SJCRH30 (cell line): ENCODE results near the gene GALNT15. TPM values are rescaled to one million over a fixed set of nuclear protein-coding genes. Genes with fewer than 3 reads are reported as not detected.
A peak's percentile ranks its signal among the peaks of the same experiment; 100 is the strongest.

ENCODE experiments used
- DNase-seq, 2 experiments: peaks; one replicate each; pipeline ENCODE4 v3.0.0-alpha.2; 2015 to 2020
- H3K27ac ChIP-seq: fragments of 250-450 bp; sonication (Bioruptor Pico); 2 replicates; pipeline ENCODE4 v1.5.1; 2020; ENCODE audit warnings: mild to moderate bottlenecking, moderate library complexity
- H3K27me3 ChIP-seq: fragments of 250-450 bp; sonication (Bioruptor Pico); 2 replicates; pipeline ENCODE4 v1.5.1; 2020; ENCODE audit warnings: mild to moderate bottlenecking, moderate library complexity
- H3K36me3 ChIP-seq: fragments of 250-450 bp; sonication (Bioruptor Pico); 2 replicates; pipeline ENCODE4 v1.5.1; 2020; ENCODE audit warnings: mild to moderate bottlenecking, moderate library complexity
- H3K4me1 ChIP-seq: fragments of 250-450 bp; sonication (Bioruptor Pico); 2 replicates; pipeline ENCODE4 v1.5.1; 2020; ENCODE audit warnings: mild to moderate bottlenecking, moderate library complexity
- H3K4me3 ChIP-seq: fragments of 250-450 bp; sonication (Bioruptor Pico); 2 replicates; pipeline ENCODE4 v1.5.1; 2020; ENCODE audit warnings: mild to moderate bottlenecking, moderate library complexity
- H3K9me3 ChIP-seq: fragments of 250-450 bp; sonication (Bioruptor Pico); replicated peaks from 2 replicates; pipeline ENCODE4 v1.5.1; 2020; ENCODE audit warnings: mild to moderate bottlenecking, moderate library complexity
- total RNA-seq: library from RNA; depleted of rRNA; stranded (reverse); fragments of >200 nt; shearing (Covaris generic); gene quantifications from 2 replicates; pipeline ENCODE4 v1.2.3, GENCODE V29; 2014; rRNA removed

GALNT15 gene, protein sequence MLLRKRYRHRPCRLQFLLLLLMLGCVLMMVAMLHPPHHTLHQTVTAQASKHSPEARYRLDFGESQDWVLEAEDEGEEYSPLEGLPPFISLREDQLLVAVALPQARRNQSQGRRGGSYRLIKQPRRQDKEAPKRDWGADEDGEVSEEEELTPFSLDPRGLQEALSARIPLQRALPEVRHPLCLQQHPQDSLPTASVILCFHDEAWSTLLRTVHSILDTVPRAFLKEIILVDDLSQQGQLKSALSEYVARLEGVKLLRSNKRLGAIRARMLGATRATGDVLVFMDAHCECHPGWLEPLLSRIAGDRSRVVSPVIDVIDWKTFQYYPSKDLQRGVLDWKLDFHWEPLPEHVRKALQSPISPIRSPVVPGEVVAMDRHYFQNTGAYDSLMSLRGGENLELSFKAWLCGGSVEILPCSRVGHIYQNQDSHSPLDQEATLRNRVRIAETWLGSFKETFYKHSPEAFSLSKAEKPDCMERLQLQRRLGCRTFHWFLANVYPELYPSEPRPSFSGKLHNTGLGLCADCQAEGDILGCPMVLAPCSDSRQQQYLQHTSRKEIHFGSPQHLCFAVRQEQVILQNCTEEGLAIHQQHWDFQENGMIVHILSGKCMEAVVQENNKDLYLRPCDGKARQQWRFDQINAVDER
- total RNA-seq, result 0.10 TPM in 1 of 2 replicates, not detected in the other

DNA sequence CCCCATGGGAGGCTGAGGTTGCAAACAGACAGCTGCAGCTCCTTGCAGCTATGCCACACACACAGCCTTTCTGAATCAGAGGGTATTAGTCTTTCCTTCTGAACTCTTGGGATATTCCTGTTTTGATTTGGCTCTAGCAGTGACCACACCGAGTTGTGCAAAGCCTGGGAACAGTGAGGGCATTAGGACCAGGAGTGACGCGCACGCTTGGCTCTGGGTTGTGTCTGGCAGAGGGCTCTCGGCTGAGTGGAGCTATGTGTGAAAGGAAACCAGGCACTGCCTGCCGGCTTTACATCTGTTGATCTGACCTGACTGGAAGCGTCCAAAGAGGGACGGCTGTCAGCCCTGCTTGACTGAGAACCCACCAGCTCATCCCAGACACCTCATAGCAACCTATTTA lies at the start of gene GALNT15:
GALNT15 (plus strand) TSS at position 292 of the 400 bp plus-strand sequence. CDS start 472 bp downstream, outside the sequence.
- Histone ChIP-seq H3K36me3 (no peaks in the 10 kb centered on the region), H3K27ac (no peak within 1 kb of the TSS), H3K4me1 (peaks cover 11% of the 10 kb centered on the region), H3K9me3 (no peaks in the 10 kb centered on the region), H3K4me3 (no peak within 1 kb of the TSS), H3K27me3 (no peaks in the 10 kb centered on the region)
- peak; percentile 69 to 75 for DNase-seq

DNA sequence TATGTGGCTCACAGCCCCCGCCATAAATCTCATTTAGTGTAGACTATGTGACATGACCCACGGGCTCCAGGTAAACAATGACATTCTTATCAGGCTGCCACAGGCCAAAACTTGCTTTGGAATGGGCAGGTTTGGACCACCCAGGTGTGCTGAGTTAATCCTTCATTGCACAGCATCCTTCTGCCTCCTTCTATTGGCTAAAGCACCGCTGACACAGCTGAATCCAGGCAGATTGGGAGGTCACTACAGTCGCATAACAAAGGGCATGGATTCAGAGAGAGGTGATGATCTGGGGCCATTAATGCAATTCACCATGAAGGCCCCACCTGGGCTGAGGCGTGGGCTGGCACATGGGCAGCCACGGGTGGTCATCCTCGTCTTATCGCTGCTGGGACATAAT lies 47.8 kb upstream of the GALNT15 start:
- no peaks in the 10 kb centered on the region for H3K27me3 ChIP-seq
- no peak overlapping the region for H3K27ac ChIP-seq
- no peak overlapping the region for H3K4me3 ChIP-seq

DNA sequence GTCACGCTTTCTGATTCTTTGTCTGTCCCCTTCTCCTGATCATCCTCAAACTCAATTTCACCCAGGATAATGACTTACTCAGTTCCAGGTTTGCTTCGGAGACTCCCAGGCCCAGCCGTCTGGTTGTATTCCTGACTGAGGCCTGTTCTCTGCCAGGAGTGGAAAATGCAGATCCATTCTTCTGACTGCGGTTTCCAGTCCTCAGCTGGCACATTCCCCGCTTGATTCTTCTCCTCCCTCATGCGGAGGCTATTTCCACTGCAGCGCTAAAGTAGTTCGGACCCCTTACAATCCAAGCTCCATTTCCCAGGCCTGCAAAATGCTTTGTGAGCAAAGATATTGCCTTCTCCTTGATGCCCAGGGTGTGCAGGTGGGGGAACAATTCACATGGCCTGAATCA lies 47.2 kb upstream of the GALNT15 start:
- no peaks in the 10 kb centered on the region for H3K27me3 ChIP-seq
- no peak overlapping the region for H3K27ac ChIP-seq
- no peaks in the 10 kb centered on the region for H3K9me3 ChIP-seq
- DNase-seq, result no peak
- H3K4me3 ChIP-seq, result no peak overlapping the region
- no peaks in the 10 kb centered on the region for H3K36me3 ChIP-seq
- H3K4me1 ChIP-seq, result no peaks in the 10 kb centered on the region

More for the DNA sequence above, 47.8 kb upstream of the GALNT15 start:
- DNase-seq, result no peak
- Histone ChIP-seq H3K4me1 (no peaks in the 10 kb centered on the region), H3K9me3 (no peaks in the 10 kb centered on the region), H3K36me3 (no peaks in the 10 kb centered on the region)

DNA sequence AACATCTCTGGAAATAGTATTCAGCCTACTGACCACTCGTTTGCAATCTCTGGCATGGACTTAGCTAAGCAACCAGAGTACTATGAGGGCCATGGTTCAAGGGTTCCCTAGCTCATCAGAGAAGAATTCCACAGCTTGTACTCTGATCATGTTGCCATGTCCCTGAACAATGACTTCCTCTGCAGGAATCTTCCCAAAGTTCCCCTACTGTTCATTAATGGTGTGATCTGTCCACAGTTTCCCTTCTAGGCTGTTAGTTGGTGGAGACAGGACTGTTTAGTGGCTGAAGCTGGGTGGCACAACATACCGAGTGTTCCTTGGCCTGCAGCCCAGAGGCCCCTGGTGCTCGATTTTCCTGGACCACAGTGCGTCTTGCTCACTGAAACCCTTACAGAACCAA lies 44.4 kb upstream of the GALNT15 start:
- Histone ChIP-seq H3K9me3 (no peaks in the 10 kb centered on the region), H3K36me3 (no peaks in the 10 kb centered on the region), H3K4me3 (no peak overlapping the region), H3K4me1 (no peaks in the 10 kb centered on the region), H3K27ac (no peak overlapping the region), H3K27me3 (no peaks in the 10 kb centered on the region)
- DNase-seq, result no peak

DNA sequence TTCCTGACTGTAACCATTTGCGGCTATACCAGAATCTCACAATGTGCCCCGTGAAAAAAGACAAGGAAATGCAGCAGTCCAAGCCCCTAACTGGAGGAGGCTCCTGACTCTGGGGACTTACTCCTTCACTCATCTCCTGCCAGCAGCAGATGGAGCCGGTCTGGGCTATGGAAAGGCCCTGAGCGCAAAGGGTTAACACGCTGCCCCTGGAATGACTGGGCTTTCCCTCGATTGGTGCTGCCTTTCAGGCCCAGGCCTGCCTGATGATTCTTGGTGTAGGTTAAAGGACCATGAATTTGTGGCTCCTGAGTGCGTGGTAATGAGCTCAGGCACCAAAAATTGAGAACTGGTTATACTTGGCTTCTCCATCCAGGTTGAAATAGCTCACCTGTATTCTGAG lies 42.3 kb upstream of the GALNT15 start:
- no peak for DNase-seq
- no peaks in the 10 kb centered on the region for H3K36me3 ChIP-seq
- no peak overlapping the region for H3K27ac ChIP-seq
- no peaks in the 10 kb centered on the region for H3K9me3 ChIP-seq
- no peak overlapping the region for H3K4me3 ChIP-seq
- H3K4me1 ChIP-seq, result no peaks in the 10 kb centered on the region
- H3K27me3 ChIP-seq, result no peaks in the 10 kb centered on the region

DNA sequence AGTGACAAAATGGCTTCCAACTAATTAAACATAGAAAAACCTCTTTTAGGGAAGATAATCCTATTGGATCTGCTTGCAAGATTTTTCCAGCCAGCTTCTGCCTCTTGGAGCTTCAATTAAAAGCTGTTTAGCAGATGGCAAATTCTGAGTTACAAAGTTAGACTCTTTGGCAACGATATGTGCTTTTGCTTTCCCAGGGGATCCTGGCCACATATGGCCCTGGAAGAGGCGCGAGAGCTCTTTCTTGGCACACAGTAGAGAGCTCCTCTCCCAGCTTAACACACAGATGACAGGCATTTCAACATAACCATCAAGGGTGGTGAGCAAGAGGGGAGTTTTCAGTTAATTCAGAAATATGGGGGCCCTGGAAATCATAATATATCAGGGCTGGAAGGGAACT lies 41.6 kb upstream of the GALNT15 start:
- Histone ChIP-seq H3K9me3 (no peaks in the 10 kb centered on the region), H3K27ac (no peak overlapping the region), H3K27me3 (no peaks in the 10 kb centered on the region), H3K4me1 (no peaks in the 10 kb centered on the region), H3K4me3 (no peak overlapping the region), H3K36me3 (no peaks in the 10 kb centered on the region)
- no peak for DNase-seq

DNA sequence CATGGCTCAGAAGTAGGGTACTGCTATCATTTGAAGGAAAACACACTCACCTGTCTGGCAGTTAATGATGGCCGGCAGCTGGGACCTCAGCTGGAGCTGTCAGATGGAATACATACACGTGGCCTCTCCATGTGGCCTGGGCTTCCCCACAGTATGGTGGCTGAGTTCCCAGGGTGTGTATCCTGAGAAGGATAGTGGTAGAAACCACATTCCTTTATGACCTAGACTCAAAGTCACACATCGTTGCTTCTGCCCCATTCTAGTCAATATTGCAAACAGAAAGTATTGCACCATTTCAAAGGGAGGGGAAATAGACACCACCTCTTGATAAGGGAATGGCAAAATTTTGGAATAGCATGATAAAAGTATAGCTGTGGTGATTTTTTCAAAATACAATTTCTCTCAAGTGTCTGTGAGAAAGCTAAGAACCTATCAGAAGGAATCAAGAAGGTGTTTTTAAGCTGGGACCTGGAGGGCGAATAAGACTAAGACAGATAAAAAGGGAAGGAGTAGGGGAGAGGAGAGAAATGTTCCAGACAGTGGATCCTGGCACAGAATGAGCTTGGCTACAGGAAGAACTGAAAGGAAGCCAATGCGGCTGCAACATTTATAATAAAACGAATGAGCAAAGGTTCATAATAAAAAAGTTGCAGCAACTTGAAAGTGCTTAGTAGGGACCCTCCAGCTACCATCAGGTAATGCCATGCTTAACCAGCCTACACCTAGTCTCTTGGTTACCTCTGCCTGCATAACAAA lies 40.1 kb upstream of the GALNT15 start:
- no peaks in the 10 kb centered on the region for H3K27me3 ChIP-seq
- no peaks in the 10 kb centered on the region for H3K4me1 ChIP-seq
- H3K27ac ChIP-seq, result no peak overlapping the region
- H3K9me3 ChIP-seq, result no peaks in the 10 kb centered on the region
- no peaks in the 10 kb centered on the region for H3K36me3 ChIP-seq
- H3K4me3 ChIP-seq, result no peak overlapping the region
- DNase-seq, result no peak

DNA sequence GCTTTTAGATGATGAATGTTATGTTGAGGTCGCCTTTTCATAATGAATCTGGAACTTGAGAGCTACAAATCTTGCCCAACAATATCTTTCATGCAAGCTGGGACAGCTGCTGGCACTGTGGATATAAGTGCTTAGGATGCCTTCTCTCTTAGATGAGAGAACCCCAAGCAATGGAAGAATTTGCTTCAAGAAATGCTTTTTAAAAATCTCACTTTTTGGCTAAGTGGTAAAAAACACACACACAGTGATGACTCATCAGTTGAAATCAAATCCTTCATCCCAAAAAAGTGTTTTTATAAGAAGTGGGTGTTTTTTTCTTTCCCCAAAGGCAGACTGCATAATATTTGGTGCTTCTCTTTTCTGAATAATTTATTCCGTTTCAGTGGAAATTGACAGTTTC lies 38.4 kb upstream of the GALNT15 start:
- H3K4me1 ChIP-seq, result no peaks in the 10 kb centered on the region
- H3K27ac ChIP-seq, result no peak overlapping the region
- H3K27me3 ChIP-seq, result no peaks in the 10 kb centered on the region
- DNase-seq, result no peak
- no peaks in the 10 kb centered on the region for H3K9me3 ChIP-seq
- H3K4me3 ChIP-seq, result no peak overlapping the region
- H3K36me3 ChIP-seq, result no peaks in the 10 kb centered on the region

DNA sequence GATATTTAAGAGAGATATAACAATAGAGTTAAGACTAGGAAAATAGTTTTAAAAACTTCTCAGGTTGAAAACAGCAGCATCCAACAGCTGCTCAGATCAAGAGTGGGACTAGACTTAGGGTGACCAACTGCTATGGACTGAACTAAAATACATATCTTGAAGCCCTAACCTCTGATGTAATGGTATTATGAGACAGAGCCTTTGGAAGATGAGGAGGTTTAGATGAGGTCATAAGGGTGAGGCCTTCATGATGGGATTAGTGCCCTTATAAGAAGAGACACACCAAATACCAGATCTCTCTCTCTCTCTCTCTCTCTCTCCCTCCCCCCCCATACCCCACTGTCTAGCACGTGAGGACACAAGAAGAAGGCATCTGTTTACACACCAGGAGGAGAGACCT lies 37.4 kb upstream of the GALNT15 start:
- H3K36me3 ChIP-seq, result no peaks in the 10 kb centered on the region
- no peaks in the 10 kb centered on the region for H3K4me1 ChIP-seq
- no peaks in the 10 kb centered on the region for H3K27me3 ChIP-seq
- DNase-seq, result no peak
- H3K4me3 ChIP-seq, result no peak overlapping the region
- H3K27ac ChIP-seq, result no peak overlapping the region
- no peaks in the 10 kb centered on the region for H3K9me3 ChIP-seq

DNA sequence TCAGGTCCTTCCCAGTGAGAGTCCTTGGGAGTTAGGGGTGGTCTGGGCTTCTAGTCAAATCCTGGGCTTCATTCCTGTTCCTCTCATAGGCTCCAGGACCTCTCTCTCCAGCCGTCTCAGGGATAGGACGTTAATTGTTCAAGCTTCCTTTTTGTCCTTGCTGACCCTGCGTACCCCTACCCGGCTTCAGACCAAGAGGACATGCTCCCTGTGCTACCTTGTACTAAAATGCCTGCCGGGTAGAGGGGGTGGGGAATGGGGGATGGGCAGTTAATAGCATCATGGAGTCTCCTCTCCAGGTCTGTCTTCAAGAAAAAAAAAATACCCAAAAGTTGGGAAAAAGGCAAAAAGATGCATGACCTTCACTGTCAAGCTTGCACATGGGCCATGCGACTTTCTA lies 36.5 kb upstream of the GALNT15 start:
- H3K4me1 ChIP-seq, result no peaks in the 10 kb centered on the region
- no peaks in the 10 kb centered on the region for H3K36me3 ChIP-seq
- H3K27ac ChIP-seq, result no peak overlapping the region

DNA sequence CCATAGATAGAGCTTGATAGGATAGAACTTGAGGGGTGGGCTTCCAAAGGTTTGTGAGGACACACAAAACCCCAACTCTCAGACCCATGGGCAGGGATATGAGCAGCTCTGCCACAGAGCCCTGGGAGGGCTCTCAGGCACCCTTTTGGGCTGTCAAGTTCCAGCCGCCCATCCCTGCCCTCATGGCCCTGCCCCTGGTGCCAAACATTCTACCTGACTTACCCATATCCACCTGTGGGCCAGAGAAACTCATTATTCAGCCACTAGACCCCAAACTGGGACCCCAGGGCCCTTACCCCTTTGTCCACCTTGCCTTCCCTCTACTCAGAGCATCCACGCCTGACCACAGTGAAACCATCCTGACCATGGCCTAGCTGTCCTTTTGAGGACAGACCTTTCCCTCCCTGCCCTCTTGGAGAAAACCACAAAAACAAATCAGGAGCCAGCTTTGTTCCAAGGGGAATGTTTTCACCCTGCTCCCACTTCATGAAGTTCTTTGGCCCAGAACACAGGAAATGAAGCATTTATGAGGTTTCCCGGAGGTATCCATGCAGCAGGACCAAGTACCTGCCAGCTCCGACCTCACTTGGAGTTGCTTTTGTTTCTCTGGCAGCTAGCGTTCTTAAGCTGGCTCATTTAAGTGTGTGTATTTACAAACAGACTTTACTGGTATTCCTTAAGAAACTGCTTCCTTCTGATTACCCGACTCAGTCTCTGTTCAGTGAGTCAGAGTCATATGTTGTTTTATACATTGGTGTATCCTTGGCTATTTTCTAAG lies 34.2 kb upstream of the GALNT15 start:
- Histone ChIP-seq H3K9me3 (no peaks in the 10 kb centered on the region), H3K4me1 (no peaks in the 10 kb centered on the region), H3K36me3 (no peaks in the 10 kb centered on the region), H3K27ac (no peak overlapping the region), H3K4me3 (no peak overlapping the region), H3K27me3 (no peaks in the 10 kb centered on the region)
- no peak for DNase-seq

More for the DNA sequence above, 36.5 kb upstream of the GALNT15 start:
- no peaks in the 10 kb centered on the region for H3K27me3 ChIP-seq
- no peak overlapping the region for H3K4me3 ChIP-seq
- DNase-seq, result no peak
- H3K9me3 ChIP-seq, result no peaks in the 10 kb centered on the region

DNA sequence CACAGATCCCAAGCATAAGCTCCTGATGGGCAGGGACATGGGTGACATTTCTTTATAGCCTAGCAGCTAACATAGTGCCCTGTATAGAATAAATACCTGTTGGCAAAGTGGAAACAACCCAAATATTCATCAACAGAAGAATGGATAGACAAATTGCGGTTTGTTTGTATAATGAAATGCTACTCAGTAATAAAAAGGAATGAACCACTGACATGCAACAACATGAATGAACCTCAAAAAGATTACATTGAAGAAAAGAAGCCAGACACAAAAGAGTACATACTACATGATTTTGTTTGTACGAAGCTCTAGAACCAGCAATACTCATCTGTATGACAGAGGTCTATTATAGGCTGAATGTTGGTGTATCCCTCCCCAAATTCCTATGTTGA lies 33.6 kb upstream of the GALNT15 start:
- Histone ChIP-seq H3K4me3 (no peak overlapping the region), H3K27ac (no peak overlapping the region), H3K4me1 (no peaks in the 10 kb centered on the region), H3K9me3 (no peaks in the 10 kb centered on the region), H3K36me3 (no peaks in the 10 kb centered on the region), H3K27me3 (no peaks in the 10 kb centered on the region)
- no peak for DNase-seq

DNA sequence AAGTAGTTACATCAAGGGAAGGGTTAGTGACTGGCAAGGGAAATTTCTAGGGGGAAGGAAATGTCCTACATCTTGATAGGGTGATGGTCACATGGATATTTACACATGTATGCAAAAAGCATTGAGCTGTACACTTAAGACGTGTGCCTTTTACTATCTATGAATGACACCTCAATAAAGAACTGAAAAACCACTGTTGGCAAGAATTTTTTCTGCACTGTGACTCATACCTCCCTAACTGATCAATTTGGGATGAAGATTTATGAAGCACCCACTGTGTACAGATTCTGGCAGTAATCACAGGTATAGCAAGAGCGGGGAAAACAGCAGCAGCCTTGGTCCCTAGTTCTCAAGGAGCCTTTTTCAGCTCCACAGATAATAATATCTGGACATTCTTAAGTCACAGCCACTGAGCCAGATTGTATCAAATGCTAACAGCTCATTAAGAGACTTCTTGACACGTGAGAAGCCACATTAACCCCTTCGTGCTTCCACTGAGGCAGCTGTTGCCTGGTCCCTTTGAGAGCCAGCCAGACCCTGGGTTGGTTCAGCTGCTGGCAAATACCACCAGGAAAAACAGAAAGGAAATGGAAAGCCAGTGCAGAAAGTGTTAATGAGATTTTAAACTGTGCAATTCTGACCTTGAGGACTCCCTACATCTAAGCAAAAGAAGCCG lies 32.0 kb upstream of the GALNT15 start:
- Histone ChIP-seq H3K4me3 (no peak overlapping the region), H3K27me3 (no peaks in the 10 kb centered on the region), H3K36me3 (no peaks in the 10 kb centered on the region), H3K4me1 (no peaks in the 10 kb centered on the region), H3K27ac (no peak overlapping the region), H3K9me3 (no peaks in the 10 kb centered on the region)
- DNase-seq, result peak in 1 of 2 experiments; percentile 11

DNA sequence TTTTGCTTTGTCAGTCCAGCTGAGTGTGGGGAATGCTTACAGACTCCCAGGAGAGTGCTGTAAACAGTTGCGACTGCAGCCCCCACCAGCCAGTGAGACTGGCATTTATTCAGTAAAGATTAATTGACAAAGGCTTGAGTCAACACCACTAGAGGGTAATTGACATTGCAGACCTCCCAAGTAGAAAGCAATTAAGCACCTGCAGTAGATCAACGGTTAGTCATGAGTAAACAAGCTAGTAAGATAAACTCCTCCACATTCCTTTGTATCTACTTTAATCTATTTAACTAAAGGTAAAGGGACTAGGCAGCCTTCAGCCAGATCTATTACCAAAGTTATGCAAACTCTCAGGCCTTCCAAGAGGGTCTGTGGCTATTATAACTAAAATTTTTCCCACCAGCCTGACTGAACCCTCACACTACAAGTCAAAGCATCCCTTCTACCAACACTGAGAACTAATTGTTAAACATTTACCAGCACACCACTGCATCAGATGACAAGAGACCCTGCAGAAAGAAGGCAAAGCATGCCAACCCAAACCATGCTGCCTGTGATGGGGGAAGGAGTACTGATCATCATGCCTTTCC lies 30.5 kb upstream of the GALNT15 start:
- DNase-seq, result no peak
- Histone ChIP-seq H3K4me3 (no peak overlapping the region), H3K9me3 (no peaks in the 10 kb centered on the region), H3K27me3 (no peaks in the 10 kb centered on the region), H3K27ac (no peak overlapping the region), H3K4me1 (no peaks in the 10 kb centered on the region), H3K36me3 (no peaks in the 10 kb centered on the region)
